H9 (cell line): ENCODE measurements around the gene SLC1A7. TPM values are rescaled to one million over a fixed set of nuclear protein-coding genes. Genes with fewer than 3 reads are reported as not detected.

Experiments used
- DNase-seq: peaks from one replicate; pipeline ENCODE4 v3.0.0-alpha.2; 2017
- H2AFZ ChIP-seq: one replicate; pipeline ENCODE4 v1.6.1; 2013; ENCODE audit warnings: mild to moderate bottlenecking, low read length, control low read depth, moderate library complexity
- H2AK5ac ChIP-seq: 2 replicates; pipeline ENCODE4 v1.6.1; 2013; ENCODE audit warnings: low read length, control low read depth, mixed read lengths; ENCODE audit not compliant: insufficient read length
- H2BK120ac ChIP-seq: one replicate; pipeline ENCODE4 v1.6.1; 2013; ENCODE audit warnings: low read depth, mild to moderate bottlenecking, low read length, control low read depth, inconsistent platforms; ENCODE audit not compliant: poor library complexity, severe bottlenecking
- H2BK12ac ChIP-seq: 2 replicates; pipeline ENCODE4 v1.6.1; 2013; ENCODE audit warnings: low read length, control low read depth, mixed read lengths, low read depth; ENCODE audit not compliant: insufficient read length
- H2BK15ac ChIP-seq: 2 replicates; pipeline ENCODE4 v1.6.1; 2013; ENCODE audit warnings: low read depth, low read length, control low read depth
- H2BK20ac ChIP-seq: one replicate; pipeline ENCODE4 v1.6.1; 2013; ENCODE audit warnings: low read depth, mild to moderate bottlenecking, low read length, control low read depth, inconsistent platforms; ENCODE audit not compliant: poor library complexity, severe bottlenecking
- H2BK5ac ChIP-seq: 2 replicates; pipeline ENCODE4 v1.6.1; 2013; ENCODE audit warnings: low read length, control low read depth, mixed read lengths; ENCODE audit not compliant: insufficient read length
- H3K14ac ChIP-seq: 2 replicates; pipeline ENCODE4 v1.6.1; 2013; ENCODE audit warnings: low read length, control low read depth; ENCODE audit not compliant: insufficient read depth
- H3K18ac ChIP-seq: 2 replicates; pipeline ENCODE4 v1.6.1; 2013; ENCODE audit warnings: low read depth, mild to moderate bottlenecking, mixed read lengths, low read length, control low read depth; ENCODE audit not compliant: insufficient read length
- H3K23ac ChIP-seq: 2 replicates; pipeline ENCODE4 v1.6.1; 2013; ENCODE audit warnings: low read length, control low read depth, mixed read lengths, low read depth; ENCODE audit not compliant: insufficient read length
- H3K23me2 ChIP-seq: 2 replicates; pipeline ENCODE4 v1.6.1; 2013; ENCODE audit warnings: low read depth, mild to moderate bottlenecking, mixed read lengths, low read length, control low read depth; ENCODE audit not compliant: insufficient read length, poor library complexity, severe bottlenecking
- H3K27ac ChIP-seq: 2 replicates; pipeline ENCODE4 v1.5.1; 2013; ENCODE audit warnings: low read length, control low read depth, mixed read lengths, low read depth; ENCODE audit not compliant: insufficient read length
- H3K27me3 ChIP-seq: 2 replicates; pipeline ENCODE4 v1.6.1; 2013; ENCODE audit warnings: low read length, control low read depth, inconsistent platforms; ENCODE audit not compliant: insufficient read depth
- H3K4ac ChIP-seq: 2 replicates; pipeline ENCODE4 v1.6.1; 2013; ENCODE audit warnings: low read depth, mild to moderate bottlenecking, control low read depth, inconsistent platforms, low read length, moderate library complexity
- H3K4me1 ChIP-seq: 2 replicates; pipeline ENCODE4 v1.6.1; 2013; ENCODE audit warnings: low read length, control low read depth, inconsistent platforms; ENCODE audit not compliant: insufficient read depth
- H3K4me2 ChIP-seq: 2 replicates; pipeline ENCODE4 v1.6.1; 2013; ENCODE audit warnings: low read length, control low read depth, mixed read lengths; ENCODE audit not compliant: insufficient read length, insufficient read depth
- H3K56ac ChIP-seq: 2 replicates; pipeline ENCODE4 v1.6.1; 2013; ENCODE audit warnings: low read depth, mild to moderate bottlenecking, mixed read lengths, low read length, control low read depth; ENCODE audit not compliant: insufficient read length
- H3K79me1 ChIP-seq: 2 replicates; pipeline ENCODE4 v1.6.1; 2013; ENCODE audit warnings: low read depth, mild to moderate bottlenecking, moderate library complexity, low read length, control low read depth, inconsistent platforms; ENCODE audit not compliant: insufficient read depth, poor library complexity, severe bottlenecking
- H3K79me2 ChIP-seq: 2 replicates; pipeline ENCODE4 v1.6.1; 2013; ENCODE audit warnings: low read length, control low read depth, inconsistent platforms; ENCODE audit not compliant: insufficient read depth
- H3K9ac ChIP-seq: 2 replicates; pipeline ENCODE4 v1.6.1; 2013; ENCODE audit warnings: low read length, control low read depth, mixed read lengths; ENCODE audit not compliant: insufficient read length; ENCODE audit errors: extremely low read depth
- H3K9me3 ChIP-seq: one replicate; pipeline ENCODE4 v1.6.1; 2013; ENCODE audit warnings: low read depth, low read length, inconsistent platforms; ENCODE audit not compliant: control insufficient read depth
- H3T11ph ChIP-seq: one replicate; pipeline ENCODE4 v1.6.1; 2013; ENCODE audit warnings: mild to moderate bottlenecking, low read length, control low read depth, inconsistent platforms
- H4K20me1 ChIP-seq: one replicate; pipeline ENCODE4 v1.6.1; 2013; ENCODE audit not compliant: control insufficient read depth, insufficient read length, insufficient read depth
- H4K5ac ChIP-seq: 2 replicates; pipeline ENCODE4 v1.6.1; 2013; ENCODE audit warnings: low read depth, mild to moderate bottlenecking, mixed read lengths, low read length, control low read depth; ENCODE audit not compliant: insufficient read length
- H4K8ac ChIP-seq: replicated peaks from 2 replicates; pipeline ENCODE4 v1.6.1; 2013; ENCODE audit warnings: low read length, control low read depth, mixed read lengths, low read depth; ENCODE audit not compliant: insufficient read length
- H4K91ac ChIP-seq: 2 replicates; pipeline ENCODE4 v1.6.1; 2013; ENCODE audit warnings: low read depth, mild to moderate bottlenecking, moderate library complexity, mixed read lengths, low read length, control low read depth; ENCODE audit not compliant: insufficient read length
- H3K27ac Mint-ChIP-seq, 3 experiments: 2 replicates in 2 of 3; 3 replicates in 1 of 3; pipeline ENCODE4 v1.8.0; 2020 to 2021; ENCODE audit warnings: mixed read lengths in 3 of 3, mild to moderate bottlenecking in 1 of 3, moderate library complexity in 1 of 3
- H3K27me3 Mint-ChIP-seq: 2 replicates; pipeline ENCODE4 v1.8.0; 2021; ENCODE audit warnings: low read depth, mild to moderate bottlenecking, moderate library complexity, mixed read lengths
- H3K36me3 Mint-ChIP-seq, 3 experiments: 2 replicates in 2 of 3; 3 replicates in 1 of 3; pipeline ENCODE4 v1.8.0; 2020 to 2021; ENCODE audit warnings: low read depth in 3 of 3, mixed read lengths in 3 of 3; ENCODE audit not compliant: insufficient read depth in 1 of 3
- H3K4me1 Mint-ChIP-seq, 2 experiments: 2 replicates each; pipeline ENCODE4 v1.8.0; 2020; ENCODE audit warnings: mixed read lengths in 2 of 2
- H3K4me3 Mint-ChIP-seq, 2 experiments: 2 replicates in 1 of 2; 3 replicates in 1 of 2; pipeline ENCODE4 v1.8.0; 2020 to 2021; ENCODE audit warnings: mild to moderate bottlenecking in 2 of 2, mixed read lengths in 2 of 2, moderate library complexity in 1 of 2
- H3K9me3 Mint-ChIP-seq, 2 experiments: 2 replicates in 1 of 2; 3 replicates in 1 of 2; pipeline ENCODE4 v1.8.0; 2020; ENCODE audit warnings: mild to moderate bottlenecking in 2 of 2, mixed read lengths in 2 of 2, moderate library complexity in 1 of 2
- CTCF ChIP-seq: fragments of 200-600 bp; sonication (generic); conservative IDR thresholded peaks from 3 replicates; pipeline ENCODE4 v1.8.0; 2021; ENCODE audit warnings: antibody characterized with exemption, mild to moderate bottlenecking
- WGBS: extraction: QIAGEN DNeasy Blood & Tissue Kit; methylation state at CpG from one replicate; pipeline ENCODE4 v1.1.7; 2013; ENCODE audit warnings: missing lambda C conversion rate, low lambda C conversion rate, mixed read lengths; ENCODE audit not compliant: insufficient read length; ENCODE audit errors: extremely low coverage; 5-methylcytosine and 5-hydroxymethylcytosine counted together
- total RNA-seq: library from RNA; stranded (reverse); gene quantifications from 2 replicates; pipeline ENCODE4 v1.2.1, GENCODE V29; 2021

The SLC1A7 gene
- total RNA-seq, 1 experiment from 2014 or later, result not detected

GRCh38 chr1:53065391-53065790 lies 77.0 kb downstream of the SLC1A7 start:
- Histone ChIP-seq H3K27me3 (peaks cover 30% of the 10 kb centered on the region; the same call in 1 of the 2 replicates), H3K79me1 (no peaks in the 10 kb centered on the region), H3K79me2 (no peaks in the 10 kb centered on the region), H4K91ac (no peak overlapping the region), H3K23ac (no peak overlapping the region), H3K14ac (no peak overlapping the region; the same call in 1 of the 2 replicates), H3K23me2 (peaks cover 9% of the 10 kb centered on the region), H4K5ac (no peak overlapping the region), H3K56ac (no peak overlapping the region), H3K27ac (no peak overlapping the region), H2AFZ (no peak overlapping the region), H2BK20ac (no peak overlapping the region), H4K20me1 (no peaks in the 10 kb centered on the region), H3K4me2 (no peak overlapping the region), H3T11ph (no peak overlapping the region), H2BK5ac (no peak overlapping the region), H3K9ac (no peak overlapping the region), H2BK120ac (no peak overlapping the region), H2AK5ac (no peak overlapping the region), H3K4ac (no peak overlapping the region), H2BK15ac (no peak overlapping the region), H4K8ac (no peak overlapping the region), H2BK12ac (no peak overlapping the region), H3K4me1 (no peaks in the 10 kb centered on the region; the same call in 1 of the 2 replicates), H3K18ac (no peak overlapping the region), H3K9me3 (no peaks in the 10 kb centered on the region)
- Mint-ChIP-seq H3K9me3 (no peaks in the 10 kb centered on the region), H3K4me3 (no peak overlapping the region), H3K36me3 (no peaks in the 10 kb centered on the region), H3K27me3 (peaks cover 55% of the 10 kb centered on the region), H3K27ac (no peak overlapping the region; a peak in 1 of 7 replicates), H3K4me1 (peaks cover 6 to 11% of the 10 kb centered on the region in 2 experiments)
- TF ChIP-seq CTCF, result no peak
- no peak for DNase-seq
- WGBS, result no CpG with 5 or more reads among the region's 7 CpGs
